ENCODE data around the gene MYL3. TPM values are rescaled to one million over a fixed set of nuclear protein-coding genes. Genes with fewer than 3 reads are reported as not detected.

Gene MYL3
- polyA plus RNA-seq, 4 donors = 8.9 to 23.7 (median 21.1) TPM

DNA sequence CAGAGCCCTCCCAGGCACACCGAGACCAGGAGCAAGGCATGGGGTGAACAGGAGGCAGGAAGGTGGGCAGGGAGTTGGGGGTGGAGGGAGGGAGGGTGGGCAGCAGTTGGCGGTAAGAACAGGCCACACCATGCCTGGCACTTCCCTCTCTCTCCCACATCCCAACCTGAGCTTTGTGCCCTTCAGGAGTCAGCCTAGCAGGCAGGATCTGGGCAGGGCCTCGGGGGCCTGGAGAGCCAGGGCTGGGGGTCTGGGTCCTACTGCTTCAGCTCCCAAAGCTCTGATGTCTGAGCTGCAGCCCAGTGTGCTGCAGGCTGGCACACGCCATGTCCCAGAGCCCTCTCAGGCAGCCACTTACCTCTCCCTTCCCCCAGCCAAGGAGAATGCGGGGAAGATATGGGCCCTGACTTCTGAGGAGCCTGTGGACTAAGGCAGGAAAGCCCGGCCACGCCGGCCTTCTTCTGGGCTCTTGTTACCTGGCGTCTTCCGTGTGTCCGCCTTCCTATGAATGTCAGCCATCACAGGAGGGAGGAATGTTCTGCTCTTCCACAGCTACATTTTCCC, 2.9 kb upstream of the MYL3 start:
- DNase-seq (ENCODE audit: low read depth in 4 of 4, low spot score in 3 of 4) = no peak

DNA sequence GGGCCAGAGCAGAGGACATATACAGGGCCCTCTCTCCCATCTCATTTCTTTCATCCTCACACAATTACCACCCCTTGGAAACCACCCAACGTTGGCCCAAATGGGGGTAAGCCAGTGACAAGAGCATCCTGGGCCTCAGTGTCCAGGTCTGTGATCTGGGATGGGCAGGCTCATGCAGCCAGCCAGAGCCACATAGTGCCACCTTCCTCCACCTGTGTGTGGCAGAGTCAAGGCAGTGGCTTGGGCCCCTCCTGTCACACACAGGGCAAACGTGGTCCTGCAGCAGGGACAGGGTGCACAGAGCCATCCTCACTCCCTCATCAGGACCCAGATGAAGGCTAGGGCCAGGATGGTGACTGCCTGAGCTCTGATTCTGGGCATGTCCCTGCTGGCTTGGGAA, 2.3 kb upstream of the MYL3 start:
- DNase-seq (ENCODE audit: low read depth in 4 of 4, low spot score in 3 of 4) = no peak

DNA sequence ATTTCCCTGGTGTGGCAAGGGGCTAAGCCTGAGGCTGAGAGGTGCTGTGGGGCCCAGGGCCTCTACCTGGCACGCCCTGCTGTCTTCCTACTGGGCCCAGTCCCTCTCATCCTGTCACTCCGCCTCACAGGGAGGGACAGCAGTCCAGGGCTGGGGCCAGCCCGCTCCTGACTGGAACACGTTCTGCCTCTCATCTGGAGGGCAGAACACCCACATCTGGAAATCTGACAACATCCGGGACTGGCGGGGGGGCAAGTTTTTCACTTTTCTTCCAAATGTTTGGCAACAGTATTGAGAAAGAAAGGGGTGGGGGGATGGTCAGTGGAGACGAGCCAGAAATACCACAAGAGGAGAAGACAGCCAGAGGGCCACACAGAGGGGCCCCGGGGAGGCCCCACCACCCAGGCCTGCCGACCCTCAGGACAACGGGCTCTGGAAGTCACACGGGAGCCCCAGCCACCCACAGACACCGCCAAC, 1.8 kb upstream of the MYL3 start:
- no peak for DNase-seq (ENCODE audit: low read depth in 4 of 4, low spot score in 3 of 4)

DNA sequence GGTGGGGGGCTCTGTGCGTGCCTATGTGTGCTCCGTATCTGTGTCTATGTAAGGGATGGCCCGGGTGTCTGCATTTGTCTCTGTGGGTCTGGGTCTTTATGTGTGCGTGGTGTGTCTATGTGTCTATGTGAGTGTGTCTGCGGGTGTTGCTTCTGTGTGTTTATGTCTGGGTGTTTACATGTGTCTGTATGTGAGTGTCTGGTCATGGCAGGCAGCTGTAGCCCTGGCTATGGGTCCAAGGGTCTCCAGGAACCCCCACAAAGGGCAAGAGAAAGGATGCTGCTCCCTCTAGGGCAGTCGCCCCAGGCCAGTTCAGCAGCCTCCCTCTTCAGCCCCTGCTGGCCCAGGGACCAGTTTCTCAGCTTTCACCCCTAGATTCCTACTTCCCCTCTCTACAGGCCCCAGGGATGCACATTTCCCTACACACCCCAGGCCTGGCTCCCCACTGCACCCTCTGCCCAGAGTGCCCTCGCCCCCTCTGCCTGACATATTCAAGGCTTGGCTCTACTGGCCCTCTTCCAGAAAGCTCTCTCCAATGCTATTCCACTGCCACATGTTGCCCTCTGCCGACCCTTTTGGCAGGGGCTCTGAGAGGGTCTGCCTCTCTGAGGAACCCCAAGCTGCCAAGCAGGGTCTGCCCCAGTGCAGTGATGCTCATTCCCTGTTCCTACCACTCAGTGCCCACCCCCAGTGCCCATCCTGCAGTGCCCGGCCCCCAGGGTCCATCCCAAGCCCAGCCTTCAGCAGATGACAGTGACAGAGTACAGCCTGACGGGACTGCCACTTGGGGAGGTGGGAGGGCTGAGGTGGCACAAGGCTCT, 1.0 kb upstream of the MYL3 start:
- no peak for DNase-seq (ENCODE audit: low read depth in 4 of 4, low spot score in 3 of 4)

DNA sequence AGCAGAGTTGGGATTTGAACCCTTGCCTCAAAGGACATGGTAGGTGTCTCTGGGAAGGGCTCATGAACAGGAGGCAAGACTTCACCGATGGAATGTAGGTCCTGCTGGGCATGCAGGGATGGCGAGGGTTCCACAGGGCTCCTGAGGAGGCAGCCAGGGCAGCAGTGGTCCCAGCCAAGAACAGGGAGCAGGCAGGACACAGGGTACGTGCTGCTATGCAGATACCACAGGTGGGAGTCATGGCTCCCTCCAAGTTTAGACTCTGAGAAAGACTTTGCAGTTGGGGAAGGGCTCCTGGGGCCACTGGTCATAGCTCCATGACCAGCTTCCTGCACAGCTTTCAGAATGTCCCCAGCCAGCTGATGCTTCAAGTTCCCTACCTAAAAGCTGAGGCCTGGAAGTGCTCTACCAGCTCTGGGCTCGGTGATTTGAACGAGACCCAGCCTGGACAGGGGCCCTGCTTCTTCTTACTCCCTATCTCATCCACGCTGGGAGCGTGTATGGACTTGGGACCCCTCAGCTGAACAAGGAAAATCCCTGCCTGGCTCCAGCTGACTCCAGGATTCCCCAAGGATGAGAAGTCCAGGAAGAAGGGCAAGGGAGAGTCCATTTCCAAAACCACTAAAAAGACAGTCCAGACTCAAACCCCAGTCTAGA, 747 bp downstream of the MYL3 start:
- no peak for DNase-seq (ENCODE audit: low read depth in 4 of 4, low spot score in 3 of 4)

DNA sequence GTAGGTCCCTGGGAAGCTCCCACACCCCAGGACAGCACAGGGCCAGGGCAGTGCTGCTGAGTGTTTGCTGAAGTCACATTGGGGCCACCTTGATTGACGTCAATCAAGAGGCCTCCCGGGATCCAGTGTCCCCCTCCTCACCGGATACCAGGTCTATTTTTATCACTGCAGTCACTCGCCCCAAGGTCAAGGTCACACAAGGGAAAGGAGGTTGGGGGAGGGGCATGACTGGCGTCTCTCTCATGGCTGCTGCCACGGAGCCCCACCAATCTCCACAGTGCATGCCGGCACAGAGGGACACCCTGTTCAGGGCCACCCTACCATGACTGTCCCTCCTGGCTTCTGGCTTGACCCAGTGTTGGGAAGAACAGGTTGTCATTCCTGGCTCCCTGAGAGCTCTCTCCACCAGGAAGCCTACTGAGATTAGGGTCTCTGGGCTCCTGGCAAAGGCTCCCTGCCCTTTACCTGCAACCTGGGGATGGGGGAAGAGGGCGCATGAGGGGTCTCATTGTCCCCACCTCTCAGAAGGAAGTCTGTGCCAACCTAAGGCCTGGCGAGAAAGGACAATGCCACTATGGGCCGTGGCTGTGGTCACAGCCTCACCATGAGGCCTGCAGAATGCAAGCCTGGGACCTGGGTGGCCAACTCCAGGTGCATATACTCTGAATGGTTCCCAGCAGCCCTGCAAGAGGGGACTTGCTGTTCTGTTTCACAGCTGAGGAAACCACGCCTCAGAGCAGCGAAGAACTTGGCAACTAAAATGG, 1.5 kb downstream of the MYL3 start:
- no peak for DNase-seq (ENCODE audit: low read depth in 4 of 4, low spot score in 3 of 4)

DNA sequence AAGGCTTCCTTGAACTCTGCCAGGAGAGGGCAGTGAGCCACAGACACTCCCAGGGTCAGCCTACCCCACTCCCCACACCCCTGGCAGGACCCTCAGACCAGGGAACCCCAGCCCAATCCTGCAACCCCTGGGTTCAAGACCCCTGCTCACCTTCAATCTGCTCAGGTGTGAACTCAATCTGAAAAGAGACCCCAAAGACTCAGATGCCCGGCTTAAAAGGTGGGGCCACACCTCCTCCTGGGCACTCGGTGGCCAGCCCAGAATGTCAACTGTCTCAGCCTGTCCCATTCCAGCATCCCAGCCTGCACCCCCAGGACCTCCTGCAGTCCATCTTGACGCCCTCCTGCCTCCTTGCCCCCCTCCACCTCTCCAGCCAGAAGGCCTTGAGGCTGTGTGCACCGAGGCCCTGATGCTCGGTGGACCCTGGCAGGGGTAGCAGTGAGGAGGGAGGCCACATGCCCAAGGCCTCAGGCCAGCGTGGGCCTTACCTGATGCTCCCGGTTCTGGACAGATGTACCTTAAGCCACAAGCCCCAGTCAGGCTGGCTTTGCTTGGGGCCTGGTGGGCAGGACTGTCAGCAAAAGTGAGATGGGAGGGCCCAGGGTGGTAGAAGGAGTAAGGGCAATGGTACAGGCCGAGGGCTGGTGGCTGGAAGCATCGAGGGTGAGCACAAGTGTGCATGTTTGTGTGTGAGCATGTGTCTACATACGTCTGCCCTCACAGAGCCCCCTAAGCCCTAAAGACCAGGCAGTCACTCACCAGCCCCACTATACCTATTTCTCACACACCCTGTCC, 2.2 kb downstream of the MYL3 start:
- no peak for DNase-seq (ENCODE audit: low read depth in 4 of 4, low spot score in 3 of 4)

DNA sequence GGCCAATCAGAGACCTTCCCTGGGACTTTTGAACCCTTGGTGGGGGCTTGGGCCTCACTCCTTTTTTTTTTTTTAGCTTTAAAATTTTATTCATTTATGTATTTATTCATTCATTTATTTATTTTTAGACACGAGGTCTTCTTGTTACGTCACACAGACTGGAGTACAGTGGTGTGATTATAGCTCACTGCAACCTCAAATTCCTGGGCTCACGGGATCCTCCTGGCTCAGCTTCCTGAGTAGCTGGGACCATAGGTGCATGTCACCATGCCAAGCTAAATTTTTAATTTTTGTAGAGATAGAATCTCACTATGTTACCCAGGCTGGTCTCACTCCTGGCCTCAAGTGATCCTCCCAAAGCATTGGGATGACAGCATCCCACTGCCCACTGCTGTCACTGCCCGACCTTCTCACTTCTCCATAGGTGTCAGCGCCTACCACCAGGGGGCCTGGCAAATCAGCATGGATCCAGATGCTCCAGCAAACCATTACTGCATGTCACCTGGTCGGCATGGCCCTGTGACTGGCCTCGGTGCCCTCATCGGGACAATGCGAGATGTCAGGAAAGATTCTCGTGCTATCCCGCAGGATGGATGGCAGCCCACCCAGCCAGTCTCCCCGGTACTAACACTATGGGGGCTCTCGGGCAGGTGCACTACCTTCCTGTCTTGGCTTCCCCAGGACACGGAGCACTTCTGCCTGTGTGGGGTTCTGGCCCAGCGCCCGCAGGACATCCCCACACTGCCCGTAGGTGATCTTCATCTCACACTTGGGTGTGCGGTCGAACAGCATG, 3.0 kb downstream of the MYL3 start:
- no peak for DNase-seq (ENCODE audit: low read depth in 4 of 4, low spot score in 3 of 4)

DNA sequence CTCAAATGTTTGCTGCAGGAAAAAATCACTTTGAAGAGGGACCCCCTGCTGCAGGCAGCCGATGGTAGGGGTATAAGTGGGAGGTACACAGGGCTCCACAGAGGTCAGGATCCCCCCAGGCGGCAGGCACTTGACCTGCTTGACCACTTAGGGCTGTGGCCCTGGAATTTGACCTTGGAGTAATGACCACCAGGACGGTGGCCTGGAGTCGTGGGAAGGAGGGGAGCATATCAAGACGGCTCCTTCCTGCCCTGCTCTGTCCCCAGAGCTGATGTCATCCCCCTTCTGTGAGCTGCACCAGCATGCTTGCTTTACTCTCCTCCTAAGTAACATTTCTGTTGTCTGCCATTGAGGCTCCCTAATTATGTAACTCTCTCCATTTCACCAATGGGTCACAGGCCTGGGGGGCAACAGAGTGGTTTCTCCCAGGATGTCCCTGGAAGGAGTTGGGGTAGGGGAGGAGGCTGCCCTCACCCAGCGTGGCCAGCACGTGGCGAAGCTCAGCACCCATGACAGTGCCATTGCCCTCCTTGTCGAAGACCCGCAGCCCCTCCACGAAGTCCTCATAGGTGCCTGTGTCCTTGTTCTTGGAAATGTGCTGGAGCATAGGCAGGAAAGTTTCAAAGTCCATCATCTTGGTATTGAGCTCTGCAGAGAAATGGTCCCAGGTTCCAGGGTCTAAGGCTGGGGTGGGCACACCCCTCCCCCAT, 4.1 kb downstream of the MYL3 start:
- no peak for DNase-seq (ENCODE audit: low read depth in 4 of 4, low spot score in 3 of 4)

DNA sequence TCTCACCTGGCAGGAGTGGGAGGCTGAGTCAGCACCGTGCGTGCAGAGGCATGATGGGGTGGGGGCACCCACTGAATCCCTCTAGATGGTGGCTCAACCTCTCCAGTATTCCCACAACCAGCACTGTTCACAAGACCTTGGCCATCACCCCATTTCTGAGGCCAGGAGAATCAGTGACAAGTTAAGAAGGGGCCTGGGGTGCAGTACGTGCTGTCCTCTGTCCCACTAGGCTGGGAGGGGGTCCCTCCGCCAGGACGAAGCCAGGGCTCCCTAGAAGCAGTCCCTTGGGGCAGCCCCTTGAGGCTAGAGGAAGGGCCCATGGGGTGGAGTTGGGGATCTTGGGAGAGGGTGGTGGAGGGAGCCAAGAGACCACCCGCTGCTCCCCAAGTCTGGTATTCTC, 4.8 kb downstream of the MYL3 start:
- no peak for DNase-seq (ENCODE audit: low read depth in 4 of 4, low spot score in 3 of 4)

DNA sequence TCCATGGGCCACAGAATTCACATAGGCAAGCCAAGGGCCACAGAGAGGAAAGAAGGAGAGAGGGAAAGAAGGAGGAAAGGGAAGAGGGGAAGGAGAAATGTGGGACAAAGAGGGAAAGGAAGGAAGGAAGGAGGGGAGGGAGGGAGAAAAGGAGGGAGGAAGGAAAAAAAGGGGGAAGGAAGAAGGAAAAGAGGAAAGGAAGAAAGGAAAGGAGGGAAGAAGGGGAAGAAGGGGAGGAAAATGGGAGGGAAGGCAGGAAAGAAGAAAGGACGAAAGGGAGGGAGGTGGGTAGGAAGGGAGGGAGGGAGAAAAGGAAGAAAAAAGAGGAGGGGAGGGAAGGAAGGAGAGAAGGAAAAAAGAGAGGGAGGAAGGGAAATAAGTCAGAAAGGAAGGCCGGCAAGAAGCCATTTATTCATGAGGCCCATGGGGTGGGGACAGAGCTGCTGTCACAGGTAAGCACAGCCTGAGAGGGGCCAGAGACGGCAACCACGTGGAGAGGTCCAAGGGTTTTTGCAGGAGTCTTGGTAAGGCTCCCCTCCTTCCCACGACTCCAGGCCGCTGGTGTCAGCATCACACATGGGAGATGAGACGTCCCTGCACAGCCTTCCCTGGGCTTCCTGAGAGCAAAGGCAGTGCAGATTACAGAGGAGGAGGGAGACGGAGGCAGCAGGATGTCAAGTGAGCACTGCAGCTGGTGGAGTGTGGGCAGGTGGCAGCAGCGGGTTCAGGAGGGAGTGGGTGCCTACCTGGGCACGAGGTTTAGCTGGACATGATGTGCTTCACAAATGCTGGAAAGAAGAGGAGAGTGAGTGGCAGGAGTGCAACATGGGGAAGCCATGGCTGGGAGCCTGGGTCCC, 5.5 kb downstream of the MYL3 start:
- no peak for DNase-seq (ENCODE audit: low read depth in 4 of 4, low spot score in 3 of 4)

DNA sequence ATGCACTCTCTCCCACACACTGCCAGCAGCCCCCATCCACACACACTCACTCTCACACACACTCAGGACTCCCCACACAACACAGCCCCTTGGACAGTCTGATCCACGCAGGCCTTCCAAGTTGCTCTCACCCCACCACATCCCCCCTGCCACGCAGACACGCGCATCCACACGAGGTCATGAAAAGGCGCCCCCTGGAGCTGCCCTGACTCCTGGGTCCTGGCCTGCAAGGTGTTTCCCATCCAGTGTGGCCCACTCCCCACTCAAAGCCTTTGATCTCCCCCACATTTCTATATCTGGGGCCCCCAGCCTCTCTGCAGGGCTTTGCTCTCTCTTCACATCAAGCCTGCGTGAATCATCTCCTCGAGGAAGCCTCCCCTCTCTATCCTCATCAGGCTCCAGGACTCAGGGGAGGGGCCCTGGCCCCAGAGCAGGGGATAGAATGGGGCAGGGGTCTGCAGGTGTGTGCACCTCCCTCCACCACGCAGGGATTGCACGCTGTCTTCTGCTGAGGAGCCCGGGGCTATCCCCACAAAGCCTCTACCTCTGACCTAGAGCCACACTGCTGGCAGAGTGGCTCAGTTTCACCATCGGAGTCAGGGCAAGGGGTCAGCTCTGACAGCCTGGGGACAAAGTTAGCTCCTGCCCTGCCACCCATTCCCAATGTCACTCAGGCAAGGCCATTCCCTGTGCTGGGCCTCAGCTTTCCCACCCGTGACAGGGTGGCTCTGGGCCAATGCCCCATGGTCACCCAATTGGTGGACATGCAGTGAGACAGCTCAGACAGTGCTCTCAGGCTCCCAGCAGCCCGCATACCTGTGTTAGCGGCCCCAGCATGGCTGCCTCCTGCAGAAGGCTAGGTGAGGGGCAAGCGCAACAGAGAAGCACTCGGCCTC, 6.4 kb downstream of the MYL3 start:
- no peak for DNase-seq (ENCODE audit: low read depth in 4 of 4, low spot score in 3 of 4)

DNA sequence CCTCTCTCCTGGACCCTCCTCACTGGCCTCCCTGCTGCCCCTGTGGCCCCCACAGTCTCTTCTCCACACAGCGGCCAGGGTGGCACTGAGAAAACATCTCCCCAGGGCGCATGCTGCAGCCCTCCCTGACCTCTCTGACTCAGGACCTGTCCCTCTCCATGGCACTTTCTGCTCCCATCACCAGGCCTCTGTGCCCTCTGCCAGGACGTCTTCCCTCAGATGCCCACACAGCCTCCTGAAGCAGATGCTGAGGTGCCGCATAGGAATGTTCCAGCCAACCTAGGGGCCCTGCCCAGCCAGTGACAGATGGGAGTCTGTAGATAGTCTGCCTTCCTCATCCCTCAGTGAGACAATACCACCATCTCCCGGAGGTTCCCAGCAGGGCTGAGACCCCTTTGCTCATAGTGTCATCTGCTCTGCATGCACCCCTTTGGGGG, 8.7 kb downstream of the MYL3 start:
- no peak for DNase-seq (ENCODE audit: low read depth in 4 of 4, low spot score in 3 of 4)

DNA sequence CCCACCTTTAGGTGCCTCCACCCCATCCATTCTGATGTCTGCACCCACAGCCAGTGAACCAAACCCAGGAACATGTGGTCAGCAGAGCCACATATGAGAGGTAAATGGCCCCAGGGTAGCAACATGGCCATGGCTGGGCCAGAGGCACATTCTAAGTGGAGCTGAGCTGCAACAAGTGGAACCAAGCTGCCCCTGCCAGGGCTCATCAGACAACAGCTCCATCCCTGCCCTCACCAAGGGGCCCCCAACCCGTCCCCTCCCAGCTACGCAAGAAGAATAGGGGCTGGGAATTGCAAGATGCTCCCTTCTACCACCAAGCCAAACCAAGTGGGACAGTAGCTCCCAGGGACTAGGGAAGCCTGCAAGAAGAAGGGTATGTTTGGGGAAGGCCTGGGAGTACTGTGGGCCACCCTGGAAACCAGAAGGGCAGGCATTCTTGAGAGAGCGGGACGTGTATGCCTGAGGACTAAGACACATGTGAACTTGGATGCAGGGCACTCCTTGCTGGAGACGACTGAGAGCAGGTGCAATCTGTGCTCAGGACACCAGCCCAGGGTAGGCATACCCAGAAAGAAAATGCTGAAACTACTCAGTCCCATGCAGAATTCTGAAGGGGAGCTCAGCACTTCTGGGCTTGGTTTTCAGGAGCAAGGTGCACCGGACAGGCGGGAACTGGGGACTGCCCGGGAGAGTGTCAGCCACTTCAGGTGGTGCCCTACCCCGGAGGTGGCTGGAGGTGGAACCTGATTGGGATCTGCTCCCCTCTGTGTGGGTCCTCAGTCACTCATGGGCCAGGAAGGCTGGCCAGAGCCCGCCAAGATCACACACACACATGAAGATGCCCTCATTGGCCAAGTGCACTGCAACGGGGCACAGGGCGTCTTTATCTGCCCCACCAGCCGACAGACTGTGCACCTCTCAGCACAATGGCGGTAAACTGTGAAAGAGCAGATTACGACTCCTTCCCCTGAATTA, 9.5 kb downstream of the MYL3 start:
- no peak for DNase-seq (ENCODE audit: low read depth in 4 of 4, low spot score in 3 of 4)

DNA sequence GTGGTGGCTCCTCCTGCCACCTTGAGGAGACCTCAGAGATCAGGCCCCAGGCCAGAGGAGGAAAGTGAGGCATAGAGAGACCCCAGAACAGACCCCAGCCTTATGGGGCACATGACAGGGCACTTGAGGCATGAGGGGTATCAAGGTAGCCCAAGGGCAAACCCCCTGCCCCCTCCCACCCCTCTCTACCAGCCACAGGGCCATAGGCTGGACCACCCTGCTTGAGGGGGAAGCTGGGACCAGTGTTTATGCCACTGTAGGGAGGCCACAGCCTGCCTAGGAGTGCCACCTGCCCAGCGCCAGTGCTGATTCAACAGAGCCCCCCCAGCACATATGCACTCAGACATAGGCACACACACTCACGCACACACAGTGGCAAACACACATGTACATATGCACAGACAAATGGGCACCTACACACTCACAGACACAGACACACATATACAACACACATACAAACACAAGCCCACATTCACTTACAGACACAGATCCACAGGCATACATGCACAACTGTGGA, 10.3 kb downstream of the MYL3 start:
- no peak for DNase-seq (ENCODE audit: low read depth in 4 of 4, low spot score in 3 of 4)

DNA sequence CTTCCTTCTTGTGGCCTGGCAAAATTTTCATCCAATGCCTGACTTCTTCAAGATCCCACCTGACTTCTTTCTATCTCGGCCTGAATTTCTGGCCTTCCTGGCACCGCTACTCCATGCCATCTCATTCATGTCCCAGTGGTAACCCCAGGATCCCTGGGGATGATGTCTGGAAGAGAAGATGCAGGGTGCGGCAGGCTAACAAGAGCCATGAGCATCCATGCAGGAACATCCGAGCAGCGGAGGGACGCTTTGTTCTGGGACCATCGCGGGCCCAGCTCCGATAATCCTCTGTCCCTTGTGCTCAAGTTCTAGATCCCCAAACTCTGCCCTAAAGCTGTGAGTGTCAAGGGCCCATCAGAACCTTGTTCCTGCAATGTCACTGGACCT, 10.9 kb downstream of the MYL3 start:
- no peak for DNase-seq (ENCODE audit: low read depth in 4 of 4, low spot score in 3 of 4)
